GM23338 (cell line): ENCODE measurements around the gene SERPINB10. TPM values are rescaled to one million over a fixed set of nuclear protein-coding genes. Genes with fewer than 3 reads are reported as not detected.

Experiments used
- ATAC-seq: fragments of 200-7000 bp; cut with Tn5 transposase; 3 replicates; pipeline ENCODE4 v1.9.1; 2020
- DNase-seq: peaks from one replicate; pipeline ENCODE4 v3.0.0-alpha.2; 2015; ENCODE audit warnings: low spot score
- H2AFZ ChIP-seq: fragments of 200-600 bp; sonication (generic); 2 replicates; pipeline ENCODE4 v1.8.0; 2016; ENCODE audit warnings: antibody characterized with exemption, mild to moderate bottlenecking, moderate library complexity
- H3F3A ChIP-seq: fragments of 200-600 bp; sonication (generic); replicated peaks from 2 replicates; pipeline ENCODE4 v1.8.0; 2017; ENCODE audit warnings: antibody characterized with exemption, mixed run types, low read depth
- H3K27ac ChIP-seq: fragments of 200-600 bp; sonication (generic); 2 replicates; pipeline ENCODE4 v1.6.1; 2016; ENCODE audit warnings: low read depth
- H3K27me3 ChIP-seq: fragments of 200-600 bp; sonication (generic); 2 replicates; pipeline ENCODE4 v1.8.0; 2016; ENCODE audit warnings: mild to moderate bottlenecking, mixed run types, moderate library complexity; ENCODE audit not compliant: insufficient read depth
- H3K36me3 ChIP-seq: fragments of 200-600 bp; sonication (generic); 2 replicates; pipeline ENCODE4 v1.8.0; 2016; ENCODE audit warnings: mild to moderate bottlenecking; ENCODE audit not compliant: insufficient read depth
- H3K4me1 ChIP-seq: fragments of 200-600 bp; sonication (generic); 2 replicates; pipeline ENCODE4 v1.8.0; 2016; ENCODE audit warnings: mild to moderate bottlenecking, moderate library complexity; ENCODE audit not compliant: insufficient read depth
- H3K4me2 ChIP-seq: fragments of 200-600 bp; sonication (generic); 2 replicates; pipeline ENCODE4 v1.7.1; 2017; ENCODE audit warnings: mixed run types
- H3K4me3 ChIP-seq: fragments of 200-600 bp; sonication (generic); 2 replicates; pipeline ENCODE4 v1.6.1; 2016; ENCODE audit warnings: mixed run types
- H3K79me2 ChIP-seq: fragments of 200-600 bp; sonication (generic); replicated peaks from 2 replicates; pipeline ENCODE4 v1.8.0; 2017; ENCODE audit warnings: mild to moderate bottlenecking; ENCODE audit not compliant: insufficient read depth
- H3K9me2 ChIP-seq: fragments of 200-600 bp; sonication (generic); 2 replicates; pipeline ENCODE4 v1.8.0; 2017; ENCODE audit not compliant: insufficient read depth
- H4K20me1 ChIP-seq: fragments of 200-600 bp; sonication (generic); replicated peaks from 2 replicates; pipeline ENCODE4 v1.8.0; 2017; ENCODE audit warnings: mild to moderate bottlenecking; ENCODE audit not compliant: insufficient read depth
- H3K27ac Mint-ChIP-seq: 2 replicates; pipeline ENCODE4 v1.8.0; 2020; ENCODE audit warnings: inconsistent platforms, mild to moderate bottlenecking, moderate library complexity, mixed read lengths
- H3K27me3 Mint-ChIP-seq: 3 replicates; pipeline ENCODE4 v1.8.0; 2022; ENCODE audit warnings: low read depth, mild to moderate bottlenecking, moderate library complexity, mixed read lengths, inconsistent platforms; ENCODE audit not compliant: insufficient read depth, poor library complexity
- H3K36me3 Mint-ChIP-seq: 3 replicates; pipeline ENCODE4 v1.8.0; 2021; ENCODE audit warnings: low read depth, mild to moderate bottlenecking, inconsistent platforms, moderate library complexity, mixed read lengths
- H3K4me1 Mint-ChIP-seq: 3 replicates; pipeline ENCODE4 v1.8.0; 2020; ENCODE audit warnings: mild to moderate bottlenecking, inconsistent platforms, mixed read lengths
- H3K4me3 Mint-ChIP-seq: 3 replicates; pipeline ENCODE4 v1.8.0; 2021; ENCODE audit warnings: moderate library complexity, mild to moderate bottlenecking, inconsistent platforms, mixed read lengths
- H3K9me3 Mint-ChIP-seq: 3 replicates; pipeline ENCODE4 v1.8.0; 2020; ENCODE audit warnings: moderate library complexity, mild to moderate bottlenecking, inconsistent platforms, mixed read lengths
- CREB1 ChIP-seq: fragments of 250-450 bp; sonication (Bioruptor Pico); IDR thresholded peaks from 2 replicates; pipeline ENCODE4 v1.5.0; 2020; ENCODE audit warnings: low read depth, mild to moderate bottlenecking, moderate library complexity
- EZH2 ChIP-seq: fragments of 200-600 bp; sonication (generic); IDR thresholded peaks from one replicate; pipeline ENCODE4 v1.8.0; 2017; ENCODE audit warnings: antibody characterized with exemption, mild to moderate bottlenecking, low read depth; ENCODE audit not compliant: unreplicated experiment
- EZH2phosphoT487 ChIP-seq: fragments of 200-600 bp; sonication (generic); IDR thresholded peaks from one replicate; pipeline ENCODE4 v1.8.1; 2018; ENCODE audit warnings: antibody characterized with exemption; ENCODE audit not compliant: unreplicated experiment
- JUNB ChIP-seq: IDR thresholded peaks from one replicate; pipeline ENCODE4 v1.6.1; 2016; ENCODE audit warnings: antibody characterized with exemption; ENCODE audit not compliant: unreplicated experiment
- NANOG ChIP-seq: IDR thresholded peaks from 2 replicates; pipeline ENCODE4 v1.6.1; 2016; ENCODE audit warnings: antibody characterized with exemption, borderline replicate concordance
- POLR2AphosphoS5 ChIP-seq: IDR thresholded peaks from 2 replicates; pipeline ENCODE4 v1.6.1; 2016; ENCODE audit warnings: antibody characterized with exemption, low read depth
- STAT1 ChIP-seq: IDR thresholded peaks from one replicate; pipeline ENCODE4 v1.6.1; 2016; ENCODE audit warnings: antibody characterized with exemption; ENCODE audit not compliant: unreplicated experiment
- ZNF114 ChIP-seq: fragments of 250-450 bp; sonication (Bioruptor Pico); IDR thresholded peaks from 2 replicates; pipeline ENCODE4 v1.5.0; 2020; ENCODE audit warnings: mild to moderate bottlenecking, moderate library complexity
- ZNF331 ChIP-seq: fragments of 250-450 bp; sonication (Bioruptor Pico); IDR thresholded peaks from 2 replicates; pipeline ENCODE4 v1.5.0; 2020; ENCODE audit warnings: low read depth, mild to moderate bottlenecking, moderate library complexity
- polyA plus RNA-seq: library from polyadenylated mRNA; unstranded; fragments of >200 nt; fragmentation: Nextera tagmentation; extraction: Ambion mirVana; gene quantifications from 2 replicates; pipeline ENCODE4 v1.2.1, GENCODE V29; 2016
- total RNA-seq: library from RNA; depleted of rRNA; stranded (reverse); fragments of >200 nt; shearing (Covaris generic); gene quantifications from 2 replicates; pipeline ENCODE4 v1.2.3, GENCODE V29; 2014
- TF ChIP-seq, protein P1 (sequence below): IDR thresholded peaks from 2 replicates; pipeline ENCODE4 v1.6.1; 2016; ENCODE audit warnings: antibody characterized with exemption
- TF ChIP-seq, protein P2 (sequence below): fragments of 250-450 bp; sonication (Bioruptor Pico); IDR thresholded peaks from 2 replicates; pipeline ENCODE4 v1.5.0; 2020; ENCODE audit warnings: mild to moderate bottlenecking, moderate library complexity
- TF ChIP-seq, protein P3 (sequence below), 2 experiments: fragments of 200-600 bp in 1 of 2; sonication (generic) in 1 of 2; conservative IDR thresholded peaks; 2 replicates each; pipeline versions ENCODE4 v1.5.1 to v1.6.1; 2016 to 2017; ENCODE audit warnings: antibody characterized with exemption in 2 of 2, low read depth in 2 of 2, mild to moderate bottlenecking in 2 of 2, moderate library complexity in 1 of 2
- TF ChIP-seq, protein P4 (sequence below): IDR thresholded peaks from one replicate; pipeline ENCODE4 v1.6.1; 2018; ENCODE audit warnings: antibody characterized with exemption; ENCODE audit not compliant: unreplicated experiment

The SERPINB10 gene
- total and polyA plus RNA-seq, 2 experiments from 2014 or later, result not detected

DNA sequence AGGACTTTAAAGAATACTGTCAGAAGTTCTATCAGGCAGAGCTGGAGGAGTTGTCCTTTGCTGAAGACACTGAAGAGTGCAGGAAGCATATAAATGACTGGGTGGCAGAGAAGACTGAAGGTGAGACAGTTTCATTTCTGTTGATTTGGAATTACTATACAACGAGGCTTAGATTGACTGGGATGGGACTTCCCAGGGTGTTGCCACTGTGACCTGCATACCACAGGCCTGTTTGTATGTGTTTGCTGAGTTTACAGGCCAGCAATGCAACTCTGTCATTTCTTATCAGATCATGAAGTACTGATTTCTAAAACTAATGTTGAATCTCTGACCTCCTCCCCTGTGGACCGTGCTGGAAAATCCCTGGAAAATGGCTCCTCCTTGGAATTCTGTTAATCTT, 74.0 kb downstream of the SERPINB10 start:
- H3K27ac Mint-ChIP-seq, result no peak overlapping the region
- ATAC-seq, result no peak
- no peak overlapping the region for H3K27ac ChIP-seq
- peaks cover 37% of the 10 kb centered on the region for H3K27me3 ChIP-seq
- H3K9me2 ChIP-seq, result no peaks in the 10 kb centered on the region
- DNase-seq, result no peak
- H3K4me2 ChIP-seq, result no peak overlapping the region
- peaks cover 4% of the 10 kb centered on the region; the same call in 2 of the 3 replicates for H3K4me1 Mint-ChIP-seq
- no peaks in the 10 kb centered on the region for H3K79me2 ChIP-seq
- H2AFZ ChIP-seq, result no peak overlapping the region
- H3K36me3 Mint-ChIP-seq, result no peaks in the 10 kb centered on the region
- H3F3A ChIP-seq, result no peaks in the 10 kb centered on the region
- TF ChIP-seq, protein P1, sequence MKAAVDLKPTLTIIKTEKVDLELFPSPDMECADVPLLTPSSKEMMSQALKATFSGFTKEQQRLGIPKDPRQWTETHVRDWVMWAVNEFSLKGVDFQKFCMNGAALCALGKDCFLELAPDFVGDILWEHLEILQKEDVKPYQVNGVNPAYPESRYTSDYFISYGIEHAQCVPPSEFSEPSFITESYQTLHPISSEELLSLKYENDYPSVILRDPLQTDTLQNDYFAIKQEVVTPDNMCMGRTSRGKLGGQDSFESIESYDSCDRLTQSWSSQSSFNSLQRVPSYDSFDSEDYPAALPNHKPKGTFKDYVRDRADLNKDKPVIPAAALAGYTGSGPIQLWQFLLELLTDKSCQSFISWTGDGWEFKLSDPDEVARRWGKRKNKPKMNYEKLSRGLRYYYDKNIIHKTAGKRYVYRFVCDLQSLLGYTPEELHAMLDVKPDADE, result no peak
- TF ChIP-seq EZH2phosphoT487 (no peak), JUNB (no peak), STAT1 (no peak), ZNF114 (no peak), CREB1 (CRISPR knock-in tag) (no peak), NANOG (no peak), POLR2AphosphoS5 (no peak), EZH2 (no peak), ZNF331 (no peak)
- TF ChIP-seq, protein P2, sequence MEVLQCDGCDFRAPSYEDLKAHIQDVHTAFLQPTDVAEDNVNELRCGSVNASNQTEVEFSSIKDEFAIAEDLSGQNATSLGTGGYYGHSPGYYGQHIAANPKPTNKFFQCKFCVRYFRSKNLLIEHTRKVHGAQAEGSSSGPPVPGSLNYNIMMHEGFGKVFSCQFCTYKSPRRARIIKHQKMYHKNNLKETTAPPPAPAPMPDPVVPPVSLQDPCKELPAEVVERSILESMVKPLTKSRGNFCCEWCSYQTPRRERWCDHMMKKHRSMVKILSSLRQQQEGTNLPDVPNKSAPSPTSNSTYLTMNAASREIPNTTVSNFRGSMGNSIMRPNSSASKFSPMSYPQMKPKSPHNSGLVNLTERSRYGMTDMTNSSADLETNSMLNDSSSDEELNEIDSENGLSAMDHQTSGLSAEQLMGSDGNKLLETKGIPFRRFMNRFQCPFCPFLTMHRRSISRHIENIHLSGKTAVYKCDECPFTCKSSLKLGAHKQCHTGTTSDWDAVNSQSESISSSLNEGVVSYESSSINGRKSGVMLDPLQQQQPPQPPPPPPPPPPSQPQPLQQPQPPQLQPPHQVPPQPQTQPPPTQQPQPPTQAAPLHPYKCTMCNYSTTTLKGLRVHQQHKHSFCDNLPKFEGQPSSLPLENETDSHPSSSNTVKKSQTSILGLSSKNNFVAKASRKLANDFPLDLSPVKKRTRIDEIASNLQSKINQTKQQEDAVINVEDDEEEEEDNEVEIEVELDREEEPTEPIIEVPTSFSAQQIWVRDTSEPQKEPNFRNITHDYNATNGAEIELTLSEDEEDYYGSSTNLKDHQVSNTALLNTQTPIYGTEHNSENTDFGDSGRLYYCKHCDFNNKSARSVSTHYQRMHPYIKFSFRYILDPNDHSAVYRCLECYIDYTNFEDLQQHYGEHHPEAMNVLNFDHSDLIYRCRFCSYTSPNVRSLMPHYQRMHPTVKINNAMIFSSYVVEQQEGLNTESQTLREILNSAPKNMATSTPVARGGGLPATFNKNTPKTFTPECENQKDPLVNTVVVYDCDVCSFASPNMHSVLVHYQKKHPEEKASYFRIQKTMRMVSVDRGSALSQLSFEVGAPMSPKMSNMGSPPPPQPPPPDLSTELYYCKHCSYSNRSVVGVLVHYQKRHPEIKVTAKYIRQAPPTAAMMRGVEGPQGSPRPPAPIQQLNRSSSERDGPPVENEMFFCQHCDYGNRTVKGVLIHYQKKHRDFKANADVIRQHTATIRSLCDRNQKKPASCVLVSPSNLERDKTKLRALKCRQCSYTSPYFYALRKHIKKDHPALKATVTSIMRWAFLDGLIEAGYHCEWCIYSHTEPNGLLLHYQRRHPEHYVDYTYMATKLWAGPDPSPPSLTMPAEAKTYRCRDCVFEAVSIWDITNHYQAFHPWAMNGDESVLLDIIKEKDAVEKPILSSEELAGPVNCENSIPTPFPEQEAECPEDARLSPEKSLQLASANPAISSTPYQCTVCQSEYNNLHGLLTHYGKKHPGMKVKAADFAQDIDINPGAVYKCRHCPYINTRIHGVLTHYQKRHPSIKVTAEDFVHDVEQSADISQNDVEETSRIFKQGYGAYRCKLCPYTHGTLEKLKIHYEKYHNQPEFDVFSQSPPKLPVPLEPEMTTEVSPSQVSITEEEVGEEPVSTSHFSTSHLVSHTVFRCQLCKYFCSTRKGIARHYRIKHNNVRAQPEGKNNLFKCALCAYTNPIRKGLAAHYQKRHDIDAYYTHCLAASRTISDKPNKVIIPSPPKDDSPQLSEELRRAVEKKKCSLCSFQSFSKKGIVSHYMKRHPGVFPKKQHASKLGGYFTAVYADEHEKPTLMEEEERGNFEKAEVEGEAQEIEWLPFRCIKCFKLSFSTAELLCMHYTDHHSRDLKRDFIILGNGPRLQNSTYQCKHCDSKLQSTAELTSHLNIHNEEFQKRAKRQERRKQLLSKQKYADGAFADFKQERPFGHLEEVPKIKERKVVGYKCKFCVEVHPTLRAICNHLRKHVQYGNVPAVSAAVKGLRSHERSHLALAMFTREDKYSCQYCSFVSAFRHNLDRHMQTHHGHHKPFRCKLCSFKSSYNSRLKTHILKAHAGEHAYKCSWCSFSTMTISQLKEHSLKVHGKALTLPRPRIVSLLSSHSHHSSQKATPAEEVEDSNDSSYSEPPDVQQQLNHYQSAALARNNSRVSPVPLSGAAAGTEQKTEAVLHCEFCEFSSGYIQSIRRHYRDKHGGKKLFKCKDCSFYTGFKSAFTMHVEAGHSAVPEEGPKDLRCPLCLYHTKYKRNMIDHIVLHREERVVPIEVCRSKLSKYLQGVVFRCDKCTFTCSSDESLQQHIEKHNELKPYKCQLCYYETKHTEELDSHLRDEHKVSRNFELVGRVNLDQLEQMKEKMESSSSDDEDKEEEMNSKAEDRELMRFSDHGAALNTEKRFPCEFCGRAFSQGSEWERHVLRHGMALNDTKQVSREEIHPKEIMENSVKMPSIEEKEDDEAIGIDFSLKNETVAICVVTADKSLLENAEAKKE (CRISPR knock-in tag), result no peak
- TF ChIP-seq, protein P3, sequence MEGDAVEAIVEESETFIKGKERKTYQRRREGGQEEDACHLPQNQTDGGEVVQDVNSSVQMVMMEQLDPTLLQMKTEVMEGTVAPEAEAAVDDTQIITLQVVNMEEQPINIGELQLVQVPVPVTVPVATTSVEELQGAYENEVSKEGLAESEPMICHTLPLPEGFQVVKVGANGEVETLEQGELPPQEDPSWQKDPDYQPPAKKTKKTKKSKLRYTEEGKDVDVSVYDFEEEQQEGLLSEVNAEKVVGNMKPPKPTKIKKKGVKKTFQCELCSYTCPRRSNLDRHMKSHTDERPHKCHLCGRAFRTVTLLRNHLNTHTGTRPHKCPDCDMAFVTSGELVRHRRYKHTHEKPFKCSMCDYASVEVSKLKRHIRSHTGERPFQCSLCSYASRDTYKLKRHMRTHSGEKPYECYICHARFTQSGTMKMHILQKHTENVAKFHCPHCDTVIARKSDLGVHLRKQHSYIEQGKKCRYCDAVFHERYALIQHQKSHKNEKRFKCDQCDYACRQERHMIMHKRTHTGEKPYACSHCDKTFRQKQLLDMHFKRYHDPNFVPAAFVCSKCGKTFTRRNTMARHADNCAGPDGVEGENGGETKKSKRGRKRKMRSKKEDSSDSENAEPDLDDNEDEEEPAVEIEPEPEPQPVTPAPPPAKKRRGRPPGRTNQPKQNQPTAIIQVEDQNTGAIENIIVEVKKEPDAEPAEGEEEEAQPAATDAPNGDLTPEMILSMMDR (conservative IDR thresholded peaks at IDR 0.05; ENCODE audit: low read depth in 2 of 2), result no peak
- TF ChIP-seq, protein P4, sequence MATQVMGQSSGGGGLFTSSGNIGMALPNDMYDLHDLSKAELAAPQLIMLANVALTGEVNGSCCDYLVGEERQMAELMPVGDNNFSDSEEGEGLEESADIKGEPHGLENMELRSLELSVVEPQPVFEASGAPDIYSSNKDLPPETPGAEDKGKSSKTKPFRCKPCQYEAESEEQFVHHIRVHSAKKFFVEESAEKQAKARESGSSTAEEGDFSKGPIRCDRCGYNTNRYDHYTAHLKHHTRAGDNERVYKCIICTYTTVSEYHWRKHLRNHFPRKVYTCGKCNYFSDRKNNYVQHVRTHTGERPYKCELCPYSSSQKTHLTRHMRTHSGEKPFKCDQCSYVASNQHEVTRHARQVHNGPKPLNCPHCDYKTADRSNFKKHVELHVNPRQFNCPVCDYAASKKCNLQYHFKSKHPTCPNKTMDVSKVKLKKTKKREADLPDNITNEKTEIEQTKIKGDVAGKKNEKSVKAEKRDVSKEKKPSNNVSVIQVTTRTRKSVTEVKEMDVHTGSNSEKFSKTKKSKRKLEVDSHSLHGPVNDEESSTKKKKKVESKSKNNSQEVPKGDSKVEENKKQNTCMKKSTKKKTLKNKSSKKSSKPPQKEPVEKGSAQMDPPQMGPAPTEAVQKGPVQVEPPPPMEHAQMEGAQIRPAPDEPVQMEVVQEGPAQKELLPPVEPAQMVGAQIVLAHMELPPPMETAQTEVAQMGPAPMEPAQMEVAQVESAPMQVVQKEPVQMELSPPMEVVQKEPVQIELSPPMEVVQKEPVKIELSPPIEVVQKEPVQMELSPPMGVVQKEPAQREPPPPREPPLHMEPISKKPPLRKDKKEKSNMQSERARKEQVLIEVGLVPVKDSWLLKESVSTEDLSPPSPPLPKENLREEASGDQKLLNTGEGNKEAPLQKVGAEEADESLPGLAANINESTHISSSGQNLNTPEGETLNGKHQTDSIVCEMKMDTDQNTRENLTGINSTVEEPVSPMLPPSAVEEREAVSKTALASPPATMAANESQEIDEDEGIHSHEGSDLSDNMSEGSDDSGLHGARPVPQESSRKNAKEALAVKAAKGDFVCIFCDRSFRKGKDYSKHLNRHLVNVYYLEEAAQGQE, result no peak
- H3K4me3 ChIP-seq, result no peak overlapping the region
- H3K36me3 ChIP-seq, result no peaks in the 10 kb centered on the region
- H3K9me3 Mint-ChIP-seq, result no peaks in the 10 kb centered on the region
- H4K20me1 ChIP-seq, result no peaks in the 10 kb centered on the region
- H3K4me3 Mint-ChIP-seq, result no peak overlapping the region
- H3K4me1 ChIP-seq, result no peaks in the 10 kb centered on the region
- H3K27me3 Mint-ChIP-seq, result peaks cover 29% of the 10 kb centered on the region
